Measurements from ENCODE around the gene MB21D2.

MB21D2 gene

GRCh38 chr3:192843119-192843518, 74.5 kb downstream of the MB21D2 start:
- no peaks in the 10 kb centered on the region for H3K79me2 ChIP-seq (ENCODE audit: insufficient read depth, low read length)
- no peak overlapping the region for H3K9ac ChIP-seq (ENCODE audit: low read length)
- no peak overlapping the region for H2AFZ ChIP-seq (ENCODE audit: low read length)
- H3K4me2 ChIP-seq (ENCODE audit: low read length): no peak overlapping the region
- no peaks in the 10 kb centered on the region for H3F3A ChIP-seq (ENCODE audit: insufficient read depth, low read length)
- no peaks in the 10 kb centered on the region for H3K9me3 ChIP-seq (ENCODE audit: low read length)
- 0 out of 2 replicates have a peak, but pooled peaks cover 4% of the 10 kb centered on the region for H3K27me3 ChIP-seq (ENCODE audit: insufficient read depth, low read length)
- TF ChIP-seq EZH2 (IDR thresholded peaks at IDR 0.05; ENCODE audit: borderline replicate concordance, low read length): no peak
- no peak for TF ChIP-seq CTCF (IDR thresholded peaks at IDR 0.05; ENCODE audit: low read length)
- no peaks in the 10 kb centered on the region for H3K9me2 ChIP-seq (ENCODE audit: low read depth, low read length)
- H3K4me1 ChIP-seq (ENCODE audit: insufficient read depth, low read length, severe bottlenecking): no peaks in the 10 kb centered on the region
- H3K4me3 ChIP-seq (ENCODE audit: low read depth, low read length, poor library complexity, severe bottlenecking): no peak overlapping the region
- H3K36me3 ChIP-seq (ENCODE audit: insufficient read depth, low read length): no peaks in the 10 kb centered on the region
- no peaks in the 10 kb centered on the region for H4K20me1 ChIP-seq (ENCODE audit: insufficient read depth, low read length)
- H3K27ac ChIP-seq (ENCODE audit: low read depth, low read length, poor library complexity, severe bottlenecking): no peak overlapping the region

DNA sequence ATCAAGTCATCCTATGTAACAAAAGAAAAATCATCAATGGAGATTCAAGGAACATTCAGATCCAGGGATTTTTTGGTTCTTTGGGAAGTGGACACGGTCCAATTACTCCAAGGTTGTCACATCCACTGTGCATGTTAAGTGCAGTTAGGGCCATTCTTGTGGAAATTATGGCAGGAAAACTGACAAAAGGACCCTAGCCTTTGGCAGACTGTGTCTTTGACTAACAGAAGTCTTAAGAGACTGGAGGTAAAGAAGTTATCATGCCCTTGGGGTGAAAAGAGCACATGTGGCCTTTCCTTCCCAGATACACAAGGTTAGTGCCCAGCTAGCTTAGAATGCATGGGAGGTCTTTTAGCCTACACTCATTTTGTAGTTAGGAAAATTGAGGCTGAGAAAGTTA, 74.9 kb downstream of the MB21D2 start:
- H3K9ac ChIP-seq (ENCODE audit: low read length): no peak overlapping the region
- H2AFZ ChIP-seq (ENCODE audit: low read length): no peak overlapping the region
- no peaks in the 10 kb centered on the region for H3K36me3 ChIP-seq (ENCODE audit: insufficient read depth, low read length)
- 0 out of 2 replicates have a peak, but pooled peaks cover 4% of the 10 kb centered on the region for H3K27me3 ChIP-seq (ENCODE audit: insufficient read depth, low read length)
- no peaks in the 10 kb centered on the region for H4K20me1 ChIP-seq (ENCODE audit: insufficient read depth, low read length)
- H3K9me2 ChIP-seq (ENCODE audit: low read depth, low read length): no peaks in the 10 kb centered on the region
- H3K79me2 ChIP-seq (ENCODE audit: insufficient read depth, low read length): no peaks in the 10 kb centered on the region
- no peaks in the 10 kb centered on the region for H3K4me1 ChIP-seq (ENCODE audit: insufficient read depth, low read length, severe bottlenecking)
- no peak overlapping the region for H3K4me2 ChIP-seq (ENCODE audit: low read length)
- no peak overlapping the region for H3K4me3 ChIP-seq (ENCODE audit: low read depth, low read length, poor library complexity, severe bottlenecking)
- no peak overlapping the region for H3K27ac ChIP-seq (ENCODE audit: low read depth, low read length, poor library complexity, severe bottlenecking)
- H3K9me3 ChIP-seq (ENCODE audit: low read length): no peaks in the 10 kb centered on the region
- H3F3A ChIP-seq (ENCODE audit: insufficient read depth, low read length): no peaks in the 10 kb centered on the region
- TF ChIP-seq EZH2 (IDR thresholded peaks at IDR 0.05; ENCODE audit: borderline replicate concordance, low read length) (no peak), CTCF (IDR thresholded peaks at IDR 0.05; ENCODE audit: low read length) (no peak)

DNA sequence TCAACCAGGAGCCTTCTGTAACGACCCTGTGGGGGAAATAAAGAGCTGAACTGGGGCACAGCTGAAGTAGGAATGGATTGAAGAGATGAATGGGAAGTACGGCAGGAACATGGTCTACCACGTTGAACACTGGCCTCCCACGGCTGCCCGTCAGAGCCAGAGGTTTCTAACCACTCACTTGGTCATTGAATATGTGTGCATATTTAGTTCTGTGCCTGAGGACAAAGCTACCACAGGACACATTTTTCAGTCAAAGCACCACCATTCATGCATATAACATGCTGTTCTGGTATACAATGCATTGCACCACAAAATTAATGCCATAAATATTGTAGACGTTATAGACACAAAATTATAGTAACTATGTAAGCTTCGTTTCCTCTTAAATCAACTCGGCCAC, 75.5 kb downstream of the MB21D2 start:
- no peaks in the 10 kb centered on the region for H3K79me2 ChIP-seq (ENCODE audit: insufficient read depth, low read length)
- no peak overlapping the region for H3K9ac ChIP-seq (ENCODE audit: low read length)
- H3F3A ChIP-seq (ENCODE audit: insufficient read depth, low read length): no peaks in the 10 kb centered on the region
- H3K9me3 ChIP-seq (ENCODE audit: low read length): no peaks in the 10 kb centered on the region
- H3K36me3 ChIP-seq (ENCODE audit: insufficient read depth, low read length): no peaks in the 10 kb centered on the region
- H3K4me3 ChIP-seq (ENCODE audit: low read depth, low read length, poor library complexity, severe bottlenecking): no peak overlapping the region
- H3K27me3 ChIP-seq (ENCODE audit: insufficient read depth, low read length): 0 out of 2 replicates have a peak, but pooled peaks cover 4% of the 10 kb centered on the region
- H3K4me2 ChIP-seq (ENCODE audit: low read length): no peak overlapping the region
- no peak overlapping the region for H2AFZ ChIP-seq (ENCODE audit: low read length)
- H4K20me1 ChIP-seq (ENCODE audit: insufficient read depth, low read length): no peaks in the 10 kb centered on the region
- H3K27ac ChIP-seq (ENCODE audit: low read depth, low read length, poor library complexity, severe bottlenecking): no peak overlapping the region
- no peaks in the 10 kb centered on the region for H3K4me1 ChIP-seq (ENCODE audit: insufficient read depth, low read length, severe bottlenecking)
- no peaks in the 10 kb centered on the region for H3K9me2 ChIP-seq (ENCODE audit: low read depth, low read length)
- TF ChIP-seq EZH2 (IDR thresholded peaks at IDR 0.05; ENCODE audit: borderline replicate concordance, low read length): no peak
- no peak for TF ChIP-seq CTCF (IDR thresholded peaks at IDR 0.05; ENCODE audit: low read length)

Data from OCI-LY1 (cell line).